CD14-positive monocyte (primary cell): Measurements from ENCODE around the gene NCL. TPM values are rescaled to one million over a fixed set of nuclear protein-coding genes. Genes with fewer than 3 reads are reported as not detected.

Source experiments
- DNase-seq, 3 donors: peaks; one replicate each; pipeline ENCODE4 v3.0.0-alpha.2; 2011 to 2022
- H2AFZ ChIP-seq: 2 replicates; pipeline ENCODE4 v1.6.0; 2012; ENCODE audit warnings: mild to moderate bottlenecking, low read depth, low read length, inconsistent platforms; ENCODE audit not compliant: insufficient read depth, poor library complexity, severe bottlenecking
- H3K27ac ChIP-seq, 2 donors: 1 replicate in 1 of 2; 2 replicates in 1 of 2; pipeline ENCODE4 v1.5.1; 2012 to 2013; ENCODE audit warnings: low read length in 2 of 2, control low read depth in 1 of 2, inconsistent platforms in 1 of 2, low read depth in 1 of 2, mild to moderate bottlenecking in 1 of 2
- H3K27me3 ChIP-seq, 2 donors: one replicate each; pipeline versions ENCODE4 v1.6.0 to v1.6.1; 2011 to 2013; ENCODE audit warnings: low read length in 2 of 2; ENCODE audit not compliant: control insufficient read depth in 2 of 2, insufficient read depth in 2 of 2
- H3K36me3 ChIP-seq, 2 donors: replicated peaks in 1 of 2; 1 replicate in 1 of 2; 2 replicates in 1 of 2; pipeline versions ENCODE4 v1.5.1 to v1.6.1; 2012 to 2013; ENCODE audit warnings: low read length in 2 of 2, control low read depth in 1 of 2, inconsistent platforms in 1 of 2, mild to moderate bottlenecking in 1 of 2; ENCODE audit not compliant: insufficient read depth in 2 of 2, control insufficient read depth in 1 of 2
- H3K4me1 ChIP-seq, 2 donors: 1 replicate in 1 of 2; 2 replicates in 1 of 2; pipeline versions ENCODE4 v1.5.1 to v1.6.1; 2012 to 2013; ENCODE audit warnings: low read length in 2 of 2, control low read depth in 1 of 2, inconsistent platforms in 1 of 2, mild to moderate bottlenecking in 1 of 2, moderate library complexity in 1 of 2; ENCODE audit not compliant: insufficient read depth in 2 of 2, control insufficient read depth in 1 of 2
- H3K4me2 ChIP-seq: replicated peaks from 2 replicates; pipeline ENCODE3; 2012; ENCODE audit warnings: low read length, moderate library complexity, mild to moderate bottlenecking; ENCODE audit not compliant: poor library complexity, severe bottlenecking; ENCODE audit errors: extremely low read depth
- H3K4me3 ChIP-seq, 3 experiments: fragments of 200-600 bp in 1 of 3; sonication (generic) in 1 of 3; replicated peaks in 1 of 3; 1 replicate in 2 of 3; 2 replicates in 1 of 3; pipeline ENCODE4 v1.5.1; 2011 to 2013; ENCODE audit warnings: low read length in 3 of 3, mild to moderate bottlenecking in 3 of 3, control low read depth in 2 of 3, low read depth in 2 of 3, inconsistent platforms in 1 of 3, moderate library complexity in 1 of 3
- H3K79me2 ChIP-seq: 2 replicates; pipeline ENCODE4 v1.6.0; 2012; ENCODE audit warnings: mild to moderate bottlenecking, control low read depth, inconsistent platforms, low read length, moderate library complexity; ENCODE audit not compliant: insufficient read depth
- H3K9ac ChIP-seq: 2 replicates; pipeline ENCODE4 v1.6.0; 2017; ENCODE audit warnings: low read length, mild to moderate bottlenecking; ENCODE audit not compliant: insufficient read depth, poor library complexity, severe bottlenecking
- H3K9me3 ChIP-seq, 2 donors: replicated peaks in 1 of 2; 1 replicate in 1 of 2; 2 replicates in 1 of 2; pipeline versions ENCODE4 v1.5.1 to v1.6.1; 2012 to 2013; ENCODE audit warnings: low read length in 2 of 2, control low read depth in 1 of 2; ENCODE audit not compliant: control insufficient read depth in 1 of 2, insufficient read depth in 1 of 2
- H4K20me1 ChIP-seq: 2 replicates; pipeline ENCODE4 v1.6.0; 2012; ENCODE audit warnings: mild to moderate bottlenecking, low read length, control low read depth, moderate library complexity; ENCODE audit not compliant: insufficient read depth
- H3K27ac Mint-ChIP-seq, 7 donors: one replicate each; pipeline ENCODE4 v1.8.0; 2020; ENCODE audit warnings: mild to moderate bottlenecking in 7 of 7, mixed read lengths in 7 of 7, moderate library complexity in 6 of 7, inconsistent platforms in 2 of 7
- H3K27me3 Mint-ChIP-seq, 3 donors: one replicate each; pipeline ENCODE4 v1.8.0; 2021 to 2022; ENCODE audit warnings: low read depth in 3 of 3, mild to moderate bottlenecking in 3 of 3, mixed read lengths in 3 of 3, moderate library complexity in 3 of 3, inconsistent platforms in 1 of 3
- H3K36me3 Mint-ChIP-seq, 2 donors: one replicate each; pipeline ENCODE4 v1.8.0; 2020; ENCODE audit warnings: mixed read lengths in 2 of 2, inconsistent platforms in 1 of 2, mild to moderate bottlenecking in 1 of 2
- H3K4me1 Mint-ChIP-seq: one replicate; pipeline ENCODE4 v1.8.0; 2020; ENCODE audit warnings: mild to moderate bottlenecking, mixed read lengths
- H3K4me3 Mint-ChIP-seq, 2 donors: one replicate each; pipeline ENCODE4 v1.8.0; 2020; ENCODE audit warnings: mild to moderate bottlenecking in 2 of 2, mixed read lengths in 2 of 2, moderate library complexity in 1 of 2
- H3K9me3 Mint-ChIP-seq, 7 donors: one replicate each; pipeline ENCODE4 v1.8.0; 2020 to 2022; ENCODE audit warnings: mixed read lengths in 7 of 7, mild to moderate bottlenecking in 6 of 7, moderate library complexity in 6 of 7, inconsistent platforms in 2 of 7
- WGBS: methylation state at CpG from one replicate; pipeline ENCODE4 v1.1.5; 2013; ENCODE audit warnings: missing lambda C conversion rate; ENCODE audit not compliant: insufficient coverage; 5-methylcytosine and 5-hydroxymethylcytosine counted together
- intact Hi-C, 2 donors: fragments of 100-400 bp; cut with micrococcal nuclease; formaldehyde crosslinking; loops; one replicate each; pipeline versions ENCODE4 v1.15.0 to v1.15.1; 2023
- polyA plus RNA-seq, 3 donors: library from polyadenylated mRNA; depleted of rRNA in 1 of 3; unstranded in 2 of 3; stranded (reverse) in 1 of 3; fragments of 300-500 nt in 2 of 3; fragments of >200 nt in 1 of 3; fragmentation: Illumina TruSeq in 2 of 3; gene quantifications; 1 replicate in 2 of 3; 2 replicates in 1 of 3; pipeline ENCODE4 v1.2.3, GENCODE V29; 2012 to 2021
- TF ChIP-seq, protein P1 (sequence below): fragments of 200-600 bp; IDR thresholded peaks from one replicate; pipeline ENCODE4 v1.8.0; 2022; ENCODE audit warnings: antibody characterized with exemption, mild to moderate bottlenecking

NCL gene
- polyA plus RNA-seq, 3 donors: 26.2 to 143 (median 106) TPM

- WGBS: 89% methylated on average over 6 of the region's 8 CpGs
- H3K27me3 Mint-ChIP-seq: peaks cover 1 to 3% (median 1%) of the 10 kb centered on the region in 3 donors
- H3K4me3 Mint-ChIP-seq: no peak overlapping the region
- Histone ChIP-seq H3K79me2 (no peaks in the 10 kb centered on the region), H3K9me3 (no peaks in the 10 kb centered on the region), H3K36me3 (no peaks in the 10 kb centered on the region), H4K20me1 (no peaks in the 10 kb centered on the region), H3K4me1 (no peaks in the 10 kb centered on the region), H3K4me3 (no peak overlapping the region), H3K27me3 (no peaks in the 10 kb centered on the region), H2AFZ (no peak overlapping the region), H3K9ac (no peak overlapping the region), H3K27ac (no peak overlapping the region), H3K4me2 (no peak overlapping the region)
- H3K36me3 Mint-ChIP-seq: no peaks in the 10 kb centered on the region
- H3K27ac Mint-ChIP-seq: no peak overlapping the region
- intact Hi-C loops: no loop called here
- TF ChIP-seq, protein P1, sequence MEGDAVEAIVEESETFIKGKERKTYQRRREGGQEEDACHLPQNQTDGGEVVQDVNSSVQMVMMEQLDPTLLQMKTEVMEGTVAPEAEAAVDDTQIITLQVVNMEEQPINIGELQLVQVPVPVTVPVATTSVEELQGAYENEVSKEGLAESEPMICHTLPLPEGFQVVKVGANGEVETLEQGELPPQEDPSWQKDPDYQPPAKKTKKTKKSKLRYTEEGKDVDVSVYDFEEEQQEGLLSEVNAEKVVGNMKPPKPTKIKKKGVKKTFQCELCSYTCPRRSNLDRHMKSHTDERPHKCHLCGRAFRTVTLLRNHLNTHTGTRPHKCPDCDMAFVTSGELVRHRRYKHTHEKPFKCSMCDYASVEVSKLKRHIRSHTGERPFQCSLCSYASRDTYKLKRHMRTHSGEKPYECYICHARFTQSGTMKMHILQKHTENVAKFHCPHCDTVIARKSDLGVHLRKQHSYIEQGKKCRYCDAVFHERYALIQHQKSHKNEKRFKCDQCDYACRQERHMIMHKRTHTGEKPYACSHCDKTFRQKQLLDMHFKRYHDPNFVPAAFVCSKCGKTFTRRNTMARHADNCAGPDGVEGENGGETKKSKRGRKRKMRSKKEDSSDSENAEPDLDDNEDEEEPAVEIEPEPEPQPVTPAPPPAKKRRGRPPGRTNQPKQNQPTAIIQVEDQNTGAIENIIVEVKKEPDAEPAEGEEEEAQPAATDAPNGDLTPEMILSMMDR: no peak
- peaks cover under 1 to 7% (median 5%) of the 10 kb centered on the region in 7 donors for H3K9me3 Mint-ChIP-seq
- peaks cover 9% of the 10 kb centered on the region for H3K4me1 Mint-ChIP-seq
- DNase-seq: no peak
These were observed 38.9 kb downstream of the NCL start for GRCh38 chr2:231425291-231425810.

DNA sequence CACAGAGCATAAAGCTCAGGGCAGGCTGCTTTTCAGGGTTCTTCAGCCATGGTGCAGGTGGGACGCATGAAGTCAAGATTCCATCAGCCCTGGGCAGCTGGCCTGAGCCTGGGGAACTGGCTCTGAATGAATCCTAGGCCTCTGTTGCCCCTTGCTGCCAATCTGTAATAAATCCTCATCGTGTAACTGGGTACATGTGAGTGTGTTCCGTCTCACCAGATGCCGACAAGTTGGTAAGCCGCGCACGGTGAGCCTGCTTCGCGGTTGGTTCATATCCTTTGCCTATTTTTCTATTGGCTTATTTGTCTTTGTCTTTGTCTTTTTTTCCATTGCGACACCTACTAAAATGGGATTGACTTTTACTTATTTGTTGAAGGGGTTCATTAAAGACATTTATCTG is 41.1 kb downstream of the NCL start:
- H3K9ac ChIP-seq: no peak overlapping the region
- TF ChIP-seq, protein P1: no peak
- no peaks in the 10 kb centered on the region for H4K20me1 ChIP-seq
- no peak overlapping the region for H2AFZ ChIP-seq
- H3K9me3 Mint-ChIP-seq: peaks cover 0 to 3% (median 0%) of the 10 kb centered on the region in 7 donors
- 91% methylated on average over 7 of the region's 10 CpGs for WGBS
- no peak overlapping the region for H3K27ac Mint-ChIP-seq
- no peak for DNase-seq
- intact Hi-C loops: no loop called here
- no peaks in the 10 kb centered on the region for H3K36me3 ChIP-seq
- peaks cover 0 to 5% (median 3%) of the 10 kb centered on the region in 3 donors for H3K27me3 Mint-ChIP-seq
- no peaks in the 10 kb centered on the region for H3K27me3 ChIP-seq
- peaks cover 9% of the 10 kb centered on the region for H3K4me1 Mint-ChIP-seq
- H3K27ac ChIP-seq: no peak overlapping the region
- no peaks in the 10 kb centered on the region for H3K9me3 ChIP-seq
- no peak overlapping the region for H3K4me3 ChIP-seq
- H3K4me2 ChIP-seq: no peak overlapping the region
- no peak overlapping the region for H3K4me3 Mint-ChIP-seq
- no peaks in the 10 kb centered on the region for H3K4me1 ChIP-seq
- H3K79me2 ChIP-seq: no peaks in the 10 kb centered on the region
- H3K36me3 Mint-ChIP-seq: no peaks in the 10 kb centered on the region
